ENCODE results near the gene PARD3.

GRCh38 chr10:34092891-34093290, 722.2 kb downstream of the PARD3 start:
- TF ChIP-seq CTCF (conservative IDR thresholded peaks at IDR 0.05; ENCODE audit: low read depth, low read length) (no peak), EZH2phosphoT487 (IDR thresholded peaks at IDR 0.05; ENCODE audit: borderline replicate concordance, low read length) (no peak), EZH2 (IDR thresholded peaks at IDR 0.05; ENCODE audit: low read length, unreplicated experiment) (no peak)
